ENCODE results near the gene VPS13D. TPM values are rescaled to one million over a fixed set of nuclear protein-coding genes. Genes with fewer than 3 reads are reported as not detected.
A peak's percentile ranks its signal among the peaks of the same experiment; 100 is the strongest.

VPS13D gene
- total and polyA plus RNA-seq, 2 donors from 2014 or later, result 19.4 to 75.8 TPM

GRCh38 chr1:12478612-12478985 is 248.8 kb downstream of the VPS13D start:
- Histone ChIP-seq H3K4me3 (ENCODE audit: low read length in 3 of 3) (peak overlapping the region in 1 of 3 donors; percentile 19), H3K36me3 (ENCODE audit: control insufficient read depth in 2 of 3, insufficient read depth in 3 of 3, low read length in 3 of 3) (no peaks in the 10 kb centered on the region), H3K27ac (ENCODE audit: low read depth in 2 of 2, low read length in 2 of 2) (peak overlapping the region; percentile 84 to 85), H3K4me1 (ENCODE audit: control insufficient read depth in 2 of 3, insufficient read depth in 2 of 3, low read depth in 1 of 3, low read length in 3 of 3) (peaks cover 23 to 47% (median 46%) of the 10 kb centered on the region in 3 donors), H3K9ac (ENCODE audit: low read length in 3 of 3) (peak overlapping the region in 2 of 3 donors; percentile 21 to 29), H3K27me3 (ENCODE audit: control insufficient read depth, insufficient read depth, low read length) (no peaks in the 10 kb centered on the region), H3K9me3 (ENCODE audit: control insufficient read depth in 2 of 3, insufficient read depth in 1 of 3, low read length in 3 of 3) (no peaks in the 10 kb centered on the region)
- no peak for TF ChIP-seq CTCF (IDR thresholded peaks at IDR 0.05; ENCODE audit: borderline replicate concordance, extremely low read depth, insufficient read depth)
- FAIRE-seq (no peak), DNase-seq (peak in 2 of 5 donors; percentile 87 to 90)
- intact Hi-C loops (cut with DNase I), result no loop called here

GRCh38 chr1:12479311-12479710 is 249.5 kb downstream of the VPS13D start:
- FAIRE-seq (no peak), DNase-seq (no peak)
- Histone ChIP-seq H3K27me3 (ENCODE audit: control insufficient read depth, insufficient read depth, low read length) (no peaks in the 10 kb centered on the region), H3K36me3 (ENCODE audit: control insufficient read depth in 2 of 3, insufficient read depth in 3 of 3, low read length in 3 of 3) (no peaks in the 10 kb centered on the region), H3K4me3 (ENCODE audit: low read length in 3 of 3) (no peak overlapping the region), H3K4me1 (ENCODE audit: control insufficient read depth in 2 of 3, insufficient read depth in 2 of 3, low read depth in 1 of 3, low read length in 3 of 3) (peaks cover 23 to 47% (median 42%) of the 10 kb centered on the region in 3 donors), H3K9ac (ENCODE audit: low read length in 3 of 3) (peak overlapping the region in 1 of 3 donors; percentile 29), H3K27ac (ENCODE audit: low read depth in 2 of 2, low read length in 2 of 2) (peak overlapping the region; percentile 84 to 85), H3K9me3 (ENCODE audit: control insufficient read depth in 2 of 3, insufficient read depth in 1 of 3, low read length in 3 of 3) (no peaks in the 10 kb centered on the region)
- intact Hi-C loops (cut with DNase I), result no loop called here
- TF ChIP-seq CTCF (IDR thresholded peaks at IDR 0.05; ENCODE audit: borderline replicate concordance, extremely low read depth, insufficient read depth), result no peak

GRCh38 chr1:12480041-12480440 is 250.2 kb downstream of the VPS13D start:
- FAIRE-seq, result no peak
- Histone ChIP-seq H3K4me1 (ENCODE audit: control insufficient read depth in 2 of 3, insufficient read depth in 2 of 3, low read depth in 1 of 3, low read length in 3 of 3) (peaks cover 26 to 52% (median 41%) of the 10 kb centered on the region in 3 donors), H3K27ac (ENCODE audit: low read depth in 2 of 2, low read length in 2 of 2) (peak overlapping the region; percentile 8 to 85)

More at GRCh38 chr1:12480041-12480440, 250.2 kb downstream of the VPS13D start:
- no peak for DNase-seq
- no peaks in the 10 kb centered on the region for H3K36me3 ChIP-seq (ENCODE audit: control insufficient read depth in 2 of 3, insufficient read depth in 3 of 3, low read length in 3 of 3)
- H3K9ac ChIP-seq (ENCODE audit: low read length in 3 of 3), result no peak overlapping the region
- H3K4me3 ChIP-seq (ENCODE audit: low read length in 3 of 3), result no peak overlapping the region
- no peak for TF ChIP-seq CTCF (IDR thresholded peaks at IDR 0.05; ENCODE audit: borderline replicate concordance, extremely low read depth, insufficient read depth)
- intact Hi-C loops (cut with DNase I), result no loop called here
- no peaks in the 10 kb centered on the region for H3K27me3 ChIP-seq (ENCODE audit: control insufficient read depth, insufficient read depth, low read length)
- H3K9me3 ChIP-seq (ENCODE audit: control insufficient read depth in 2 of 3, insufficient read depth in 1 of 3, low read length in 3 of 3), result no peaks in the 10 kb centered on the region

Data from kidney (tissue), 14 donors.